GM12878 (cell line): ENCODE data around the gene IQGAP2. TPM values are rescaled to one million over a fixed set of nuclear protein-coding genes. Genes with fewer than 3 reads are reported as not detected.
A peak's percentile ranks its signal among the peaks of the same experiment; 100 is the strongest.

Experiments used
- CHD4 ChIP-seq: fragments of 200-600 bp; sonication (generic); IDR thresholded peaks from 2 replicates; pipeline ENCODE4 v1.6.1; 2016; ENCODE audit warnings: mild to moderate bottlenecking
- CTCF ChIP-seq, 3 experiments: IDR thresholded peaks in 2 of 3; conservative IDR thresholded peaks in 1 of 3; 2 replicates each; pipeline ENCODE4 v1.5.1; 2011; ENCODE audit warnings: low read depth in 3 of 3, low read length in 3 of 3, mild to moderate bottlenecking in 3 of 3, control low read depth in 2 of 3, moderate library complexity in 2 of 3, inconsistent platforms in 1 of 3, mixed read lengths in 1 of 3; ENCODE audit not compliant: control insufficient read depth in 2 of 3, insufficient read depth in 1 of 3; ENCODE audit errors: extremely low read depth in 1 of 3
- EGR1 ChIP-seq, 2 experiments: IDR thresholded peaks; 1 replicate in 1 of 2; 2 replicates in 1 of 2; pipeline ENCODE4 v1.6.1; 2011 to 2012; ENCODE audit warnings: low read depth in 2 of 2, low read length in 2 of 2, borderline replicate concordance in 1 of 2, mild to moderate bottlenecking in 1 of 2, moderate library complexity in 1 of 2
- FOXM1 ChIP-seq: IDR thresholded peaks from 2 replicates; pipeline ENCODE4 v1.6.1; 2012; ENCODE audit warnings: low read depth, mild to moderate bottlenecking, inconsistent platforms, low read length, moderate library complexity
- HDAC6 ChIP-seq: fragments of 200-600 bp; sonication (generic); IDR thresholded peaks from one replicate; pipeline ENCODE4 v1.8.0; 2017; ENCODE audit warnings: antibody characterized with exemption; ENCODE audit not compliant: unreplicated experiment
- JUNB ChIP-seq: IDR thresholded peaks from 2 replicates; pipeline ENCODE4 v1.6.1; 2016; ENCODE audit warnings: antibody characterized with exemption, mild to moderate bottlenecking
- KDM1A ChIP-seq: fragments of 200-600 bp; sonication (generic); IDR thresholded peaks from 2 replicates; pipeline ENCODE4 v1.6.1; 2016; ENCODE audit warnings: borderline replicate concordance
- KLF5 ChIP-seq: fragments of 450-650 bp; IDR thresholded peaks from 2 replicates; pipeline ENCODE4 v1.6.1; 2014; ENCODE audit warnings: mild to moderate bottlenecking; ENCODE audit not compliant: partially characterized antibody
- MXI1 ChIP-seq: fragments of 150-350 bp; IDR thresholded peaks from 2 replicates; pipeline ENCODE4 v1.6.1; 2011; ENCODE audit warnings: low read depth, mild to moderate bottlenecking, inconsistent platforms, low read length, improper control_type of control experiment
- MYB ChIP-seq: fragments of 150-350 bp; IDR thresholded peaks from 2 replicates; pipeline ENCODE4 v1.6.1; 2014; ENCODE audit warnings: mild to moderate bottlenecking, low read depth, low read length, borderline replicate concordance
- NFYB ChIP-seq: IDR thresholded peaks from 2 replicates; pipeline ENCODE4 v1.6.1; 2011; ENCODE audit warnings: low read depth, mild to moderate bottlenecking, low read length, improper control_type of control experiment, moderate library complexity; ENCODE audit not compliant: insufficient read depth
- RAD21 ChIP-seq: IDR thresholded peaks from 2 replicates; pipeline ENCODE4 v1.6.1; 2011; ENCODE audit warnings: mild to moderate bottlenecking, low read depth, low read length, moderate library complexity; ENCODE audit not compliant: insufficient read depth
- RAD51 ChIP-seq: fragments of 450-650 bp; IDR thresholded peaks from 2 replicates; pipeline ENCODE4 v1.6.1; 2016; ENCODE audit warnings: moderate library complexity, mild to moderate bottlenecking, inconsistent platforms
- RUNX3 ChIP-seq: IDR thresholded peaks from 2 replicates; pipeline ENCODE4 v1.6.1; 2012; ENCODE audit warnings: low read length, inconsistent platforms
- SIN3A ChIP-seq: IDR thresholded peaks from 2 replicates; pipeline ENCODE4 v1.6.1; 2012; ENCODE audit warnings: low read depth, low read length, improper control_type of control experiment
- SREBF1 ChIP-seq: IDR thresholded peaks from 2 replicates; pipeline ENCODE4 v1.6.1; 2012; ENCODE audit warnings: mild to moderate bottlenecking, low read length
- SREBF2 ChIP-seq: IDR thresholded peaks from 2 replicates; pipeline ENCODE4 v1.6.1; 2012; ENCODE audit warnings: mild to moderate bottlenecking, low read length
- STAT1 ChIP-seq: fragments of 450-650 bp; conservative IDR thresholded peaks from 2 replicates; pipeline ENCODE4 v1.6.1; 2014; ENCODE audit warnings: antibody characterized with exemption, mild to moderate bottlenecking
- TARDBP ChIP-seq: IDR thresholded peaks from 2 replicates; pipeline ENCODE4 v1.6.1; 2016; ENCODE audit warnings: borderline replicate concordance
- TCF7 ChIP-seq: IDR thresholded peaks from 2 replicates; pipeline ENCODE4 v1.6.1; 2014; ENCODE audit warnings: antibody characterized with exemption, borderline replicate concordance
- ZNF217 ChIP-seq: fragments of 450-650 bp; IDR thresholded peaks from 2 replicates; pipeline ENCODE4 v1.6.1; 2017; ENCODE audit warnings: antibody characterized with exemption, mild to moderate bottlenecking
- ZNF384 ChIP-seq: IDR thresholded peaks from 2 replicates; pipeline ENCODE4 v1.6.1; 2012; ENCODE audit warnings: low read depth, mild to moderate bottlenecking, low read length, improper control_type of control experiment, borderline replicate concordance
- ZNF622 ChIP-seq: fragments of 450-650 bp; IDR thresholded peaks from 2 replicates; pipeline ENCODE4 v1.6.1; 2017; ENCODE audit warnings: mild to moderate bottlenecking, inconsistent platforms
- polyA plus RNA-seq, 11 experiments: library from polyadenylated mRNA; depleted of rRNA in 4 of 11; unstranded in 6 of 11; stranded (reverse) in 5 of 11; fragments of >200 nt; fragmentation: Nextera tagmentation in 4 of 11; fragmentation: Illumina TruSeq in 1 of 11; extraction: Ambion mirVana in 4 of 11; extraction: Trizol in 1 of 11; gene quantifications; 1 replicate in 1 of 11; 2 replicates in 10 of 11; pipeline versions ENCODE4 v1.2.1 to v1.2.3, GENCODE V29; 2011 to 2016; ENCODE audit warnings: inconsistent platforms in 2 of 11, missing spikeins in 2 of 11, low read depth in 1 of 11
- total RNA-seq, 4 experiments: library from RNA; depleted of rRNA in 3 of 4; stranded (reverse); fragments of >200 nt in 3 of 4; fragmentation: Illumina TruSeq in 1 of 4; extraction: Trizol in 1 of 4; gene quantifications; 2 replicates each; pipeline versions ENCODE4 v1.2.1 to v1.2.3, GENCODE V29; 2013 to 2021
- TF ChIP-seq, protein P1 (sequence below): fragments of 450-650 bp; IDR thresholded peaks from 2 replicates; pipeline ENCODE4 v1.6.1; 2017; ENCODE audit warnings: low read depth, mild to moderate bottlenecking, moderate library complexity
- TF ChIP-seq, protein P2 (sequence below): IDR thresholded peaks from 2 replicates; pipeline ENCODE4 v1.6.1; 2012; ENCODE audit warnings: improper control_type of control experiment, low read depth, low read length; ENCODE audit not compliant: insufficient replicate concordance

The IQGAP2 gene
- total and polyA plus RNA-seq, 10 of the 15 experiments (the other 5 are each of a cell fraction or from before 2014, with no cell fraction given), result 14.5 to 41.4 (median 21.8) TPM

- TF ChIP-seq ZNF384, result no peak
- no peak for TF ChIP-seq RAD51
- TF ChIP-seq TARDBP, result no peak
- TF ChIP-seq, protein P1, sequence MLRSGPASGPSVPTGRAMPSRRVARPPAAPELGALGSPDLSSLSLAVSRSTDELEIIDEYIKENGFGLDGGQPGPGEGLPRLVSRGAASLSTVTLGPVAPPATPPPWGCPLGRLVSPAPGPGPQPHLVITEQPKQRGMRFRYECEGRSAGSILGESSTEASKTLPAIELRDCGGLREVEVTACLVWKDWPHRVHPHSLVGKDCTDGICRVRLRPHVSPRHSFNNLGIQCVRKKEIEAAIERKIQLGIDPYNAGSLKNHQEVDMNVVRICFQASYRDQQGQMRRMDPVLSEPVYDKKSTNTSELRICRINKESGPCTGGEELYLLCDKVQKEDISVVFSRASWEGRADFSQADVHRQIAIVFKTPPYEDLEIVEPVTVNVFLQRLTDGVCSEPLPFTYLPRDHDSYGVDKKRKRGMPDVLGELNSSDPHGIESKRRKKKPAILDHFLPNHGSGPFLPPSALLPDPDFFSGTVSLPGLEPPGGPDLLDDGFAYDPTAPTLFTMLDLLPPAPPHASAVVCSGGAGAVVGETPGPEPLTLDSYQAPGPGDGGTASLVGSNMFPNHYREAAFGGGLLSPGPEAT, result no peak
- TF ChIP-seq KLF5, result no peak
- no peak for TF ChIP-seq FOXM1
- TF ChIP-seq, protein P2, sequence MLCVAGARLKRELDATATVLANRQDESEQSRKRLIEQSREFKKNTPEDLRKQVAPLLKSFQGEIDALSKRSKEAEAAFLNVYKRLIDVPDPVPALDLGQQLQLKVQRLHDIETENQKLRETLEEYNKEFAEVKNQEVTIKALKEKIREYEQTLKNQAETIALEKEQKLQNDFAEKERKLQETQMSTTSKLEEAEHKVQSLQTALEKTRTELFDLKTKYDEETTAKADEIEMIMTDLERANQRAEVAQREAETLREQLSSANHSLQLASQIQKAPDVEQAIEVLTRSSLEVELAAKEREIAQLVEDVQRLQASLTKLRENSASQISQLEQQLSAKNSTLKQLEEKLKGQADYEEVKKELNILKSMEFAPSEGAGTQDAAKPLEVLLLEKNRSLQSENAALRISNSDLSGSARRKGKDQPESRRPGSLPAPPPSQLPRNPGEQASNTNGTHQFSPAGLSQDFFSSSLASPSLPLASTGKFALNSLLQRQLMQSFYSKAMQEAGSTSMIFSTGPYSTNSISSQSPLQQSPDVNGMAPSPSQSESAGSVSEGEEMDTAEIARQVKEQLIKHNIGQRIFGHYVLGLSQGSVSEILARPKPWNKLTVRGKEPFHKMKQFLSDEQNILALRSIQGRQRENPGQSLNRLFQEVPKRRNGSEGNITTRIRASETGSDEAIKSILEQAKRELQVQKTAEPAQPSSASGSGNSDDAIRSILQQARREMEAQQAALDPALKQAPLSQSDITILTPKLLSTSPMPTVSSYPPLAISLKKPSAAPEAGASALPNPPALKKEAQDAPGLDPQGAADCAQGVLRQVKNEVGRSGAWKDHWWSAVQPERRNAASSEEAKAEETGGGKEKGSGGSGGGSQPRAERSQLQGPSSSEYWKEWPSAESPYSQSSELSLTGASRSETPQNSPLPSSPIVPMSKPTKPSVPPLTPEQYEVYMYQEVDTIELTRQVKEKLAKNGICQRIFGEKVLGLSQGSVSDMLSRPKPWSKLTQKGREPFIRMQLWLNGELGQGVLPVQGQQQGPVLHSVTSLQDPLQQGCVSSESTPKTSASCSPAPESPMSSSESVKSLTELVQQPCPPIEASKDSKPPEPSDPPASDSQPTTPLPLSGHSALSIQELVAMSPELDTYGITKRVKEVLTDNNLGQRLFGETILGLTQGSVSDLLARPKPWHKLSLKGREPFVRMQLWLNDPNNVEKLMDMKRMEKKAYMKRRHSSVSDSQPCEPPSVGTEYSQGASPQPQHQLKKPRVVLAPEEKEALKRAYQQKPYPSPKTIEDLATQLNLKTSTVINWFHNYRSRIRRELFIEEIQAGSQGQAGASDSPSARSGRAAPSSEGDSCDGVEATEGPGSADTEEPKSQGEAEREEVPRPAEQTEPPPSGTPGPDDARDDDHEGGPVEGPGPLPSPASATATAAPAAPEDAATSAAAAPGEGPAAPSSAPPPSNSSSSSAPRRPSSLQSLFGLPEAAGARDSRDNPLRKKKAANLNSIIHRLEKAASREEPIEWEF, result no peak
- no peak for TF ChIP-seq ZNF217
- peak; percentile 94 for TF ChIP-seq RAD21
- no peak for TF ChIP-seq KDM1A
- TF ChIP-seq ZNF622, result no peak
- peak; percentile 73 for TF ChIP-seq RUNX3
- TF ChIP-seq SREBF1, result no peak
- peak; percentile 74 to 82 (median 79) for TF ChIP-seq CTCF (IDR thresholded peaks at IDR 0.05 in 2 of 3, conservative IDR thresholded peaks at IDR 0.05 in 1 of 3; ENCODE audit: control insufficient read depth in 2 of 3, extremely low read depth in 1 of 3, insufficient read depth in 1 of 3, low read depth in 3 of 3, low read length in 3 of 3)
- TF ChIP-seq HDAC6, result no peak
- no peak for TF ChIP-seq STAT1
- TF ChIP-seq SIN3A, result no peak
- TF ChIP-seq SREBF2, result no peak
- no peak for TF ChIP-seq TCF7
- no peak for TF ChIP-seq CHD4
- TF ChIP-seq NFYB, result no peak
- TF ChIP-seq EGR1 (IDR thresholded peaks at IDR 0.05; ENCODE audit: borderline replicate concordance in 1 of 2, low read depth in 2 of 2, low read length in 2 of 2), result no peak
- TF ChIP-seq MYB, result no peak
- TF ChIP-seq MXI1, result no peak
- TF ChIP-seq JUNB, result no peak
Observed at GRCh38 chr5:76641514-76642120, 238.5 kb downstream of the IQGAP2 start (continued).
